HG03135 (cell line): ENCODE data around the gene NR1D2.
"Not testable (repeated sequence)": the region's sequence is repeated elsewhere in the genome, so short reads cannot be mapped to it uniquely, and the experiment has no call there.

Experiments
- ATAC-seq: cut with Tn5 transposase; IDR thresholded peaks from one replicate; pipeline ENCODE4 v1.9.1; 2021; ENCODE audit warnings: mild to moderate bottlenecking, moderate library complexity; ENCODE audit not compliant: unreplicated experiment

The NR1D2 gene

DNA sequence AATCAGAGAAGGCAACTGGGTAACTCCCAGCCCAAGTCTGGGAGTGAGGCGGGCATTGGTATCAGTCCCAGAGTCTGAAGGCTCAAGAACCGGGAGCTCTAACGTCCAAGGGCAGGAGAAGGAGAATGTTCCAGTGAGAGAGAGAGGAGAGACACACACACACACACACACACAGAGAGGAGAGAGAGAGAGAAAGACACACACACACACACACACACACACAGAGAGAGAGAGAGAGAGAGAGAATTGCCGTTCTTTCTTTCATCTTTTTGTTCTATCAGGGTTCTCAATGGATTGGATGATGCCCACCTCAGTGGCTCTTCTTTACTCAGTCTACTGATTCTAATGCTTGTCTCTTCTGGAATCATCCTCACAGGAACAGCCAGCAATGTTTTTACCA, 57.0 kb downstream of the NR1D2 start:
- no peak for ATAC-seq

DNA sequence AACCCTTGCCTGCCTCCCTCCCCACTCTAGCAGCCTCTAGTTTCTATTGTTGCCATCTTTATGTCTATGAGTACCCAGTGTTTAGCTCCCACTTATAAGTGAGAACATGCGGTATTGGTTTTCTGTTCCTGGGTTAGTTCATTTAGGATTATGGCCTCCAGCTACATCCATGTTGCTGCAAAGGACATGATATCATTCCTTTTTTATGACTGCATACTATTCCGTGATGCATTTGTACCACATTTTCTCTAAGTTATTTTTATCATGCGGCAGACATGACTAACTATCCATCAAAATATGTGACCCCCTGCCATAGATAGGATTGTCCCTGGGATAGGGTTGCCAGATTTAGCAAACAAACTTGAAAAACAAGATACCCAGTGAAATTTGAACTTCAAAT, 58.4 kb downstream of the NR1D2 start:
- ATAC-seq, result no peak

GRCh38 chr3:24004171-24004938, 59.3 kb downstream of the NR1D2 start:
- peak; percentile 75 for ATAC-seq

GRCh38 chr3:24005669-24006068, 60.6 kb downstream of the NR1D2 start:
- ATAC-seq, result no peak

DNA sequence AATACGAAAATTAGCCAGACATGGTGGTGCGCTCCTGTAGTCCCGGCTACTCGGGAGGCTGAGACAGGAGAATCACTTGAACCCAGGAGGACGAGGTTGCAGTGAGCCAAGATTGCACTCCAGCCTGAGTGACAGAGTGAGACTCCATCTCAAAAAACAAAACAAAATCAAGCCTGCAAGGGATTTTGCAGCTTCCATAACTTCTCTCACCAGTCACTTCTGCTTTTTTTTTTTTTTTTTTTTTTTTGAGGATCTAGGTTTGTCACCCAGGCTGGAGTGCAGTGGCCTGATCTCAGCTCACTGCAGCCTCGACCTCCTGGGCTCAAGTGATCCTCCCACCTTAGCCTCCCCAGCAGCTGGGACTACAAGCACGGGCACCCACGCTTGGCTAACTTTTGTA, 65.7 kb downstream of the NR1D2 start:
- ATAC-seq, result not testable (repeated sequence)

DNA sequence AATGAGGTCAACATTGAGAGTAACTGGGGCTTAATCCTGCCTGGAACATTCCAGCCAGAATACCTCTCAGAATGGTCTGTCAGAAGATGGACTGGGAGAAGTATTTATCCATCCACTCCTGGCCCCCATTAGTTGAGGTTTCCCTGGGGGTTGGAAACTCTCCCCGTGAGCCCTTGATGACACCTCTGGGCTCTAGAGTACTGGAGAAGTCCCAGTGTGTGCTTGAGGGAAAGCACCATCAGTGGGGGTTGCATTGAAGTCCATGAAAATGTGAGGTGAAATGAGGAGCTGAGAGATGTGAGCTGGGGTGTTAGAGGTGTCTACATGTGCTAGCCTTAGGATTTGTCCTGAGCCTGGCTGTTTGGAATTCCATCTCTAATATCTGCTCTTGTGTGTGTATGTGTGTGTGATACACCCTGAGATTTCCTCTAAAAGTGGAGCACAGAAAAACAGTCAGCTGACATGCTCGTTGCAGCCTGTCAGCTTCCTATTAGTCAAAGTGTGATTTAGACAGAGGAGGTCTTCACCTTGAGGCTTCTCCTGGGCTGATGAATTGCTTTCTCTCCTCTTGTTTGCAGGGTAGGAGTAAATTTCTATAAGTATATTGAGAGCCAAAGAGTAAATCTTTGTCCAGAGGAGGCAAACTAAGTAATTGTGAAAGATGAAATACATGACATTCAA, 67.6 kb downstream of the NR1D2 start:
- ATAC-seq, result no peak

DNA sequence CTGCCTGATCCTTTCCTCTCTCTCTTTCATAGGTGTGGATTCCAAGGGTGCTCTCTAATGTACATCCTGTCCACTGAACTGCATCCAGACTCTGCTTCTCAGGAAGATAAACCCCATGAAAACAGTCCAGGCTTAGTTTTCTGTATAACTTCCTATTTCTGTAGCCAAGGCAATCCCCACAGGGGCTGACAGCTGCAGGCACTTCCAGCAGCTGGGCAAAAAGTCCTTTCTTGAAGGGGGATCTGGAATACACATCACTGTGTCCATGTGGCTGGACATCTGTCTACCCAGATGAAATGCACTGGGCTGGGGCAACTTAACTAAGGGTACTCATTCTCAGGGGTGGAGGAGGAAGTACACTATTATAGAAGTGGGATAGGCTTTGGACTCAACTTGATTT, 72.2 kb downstream of the NR1D2 start:
- ATAC-seq, result no peak

DNA sequence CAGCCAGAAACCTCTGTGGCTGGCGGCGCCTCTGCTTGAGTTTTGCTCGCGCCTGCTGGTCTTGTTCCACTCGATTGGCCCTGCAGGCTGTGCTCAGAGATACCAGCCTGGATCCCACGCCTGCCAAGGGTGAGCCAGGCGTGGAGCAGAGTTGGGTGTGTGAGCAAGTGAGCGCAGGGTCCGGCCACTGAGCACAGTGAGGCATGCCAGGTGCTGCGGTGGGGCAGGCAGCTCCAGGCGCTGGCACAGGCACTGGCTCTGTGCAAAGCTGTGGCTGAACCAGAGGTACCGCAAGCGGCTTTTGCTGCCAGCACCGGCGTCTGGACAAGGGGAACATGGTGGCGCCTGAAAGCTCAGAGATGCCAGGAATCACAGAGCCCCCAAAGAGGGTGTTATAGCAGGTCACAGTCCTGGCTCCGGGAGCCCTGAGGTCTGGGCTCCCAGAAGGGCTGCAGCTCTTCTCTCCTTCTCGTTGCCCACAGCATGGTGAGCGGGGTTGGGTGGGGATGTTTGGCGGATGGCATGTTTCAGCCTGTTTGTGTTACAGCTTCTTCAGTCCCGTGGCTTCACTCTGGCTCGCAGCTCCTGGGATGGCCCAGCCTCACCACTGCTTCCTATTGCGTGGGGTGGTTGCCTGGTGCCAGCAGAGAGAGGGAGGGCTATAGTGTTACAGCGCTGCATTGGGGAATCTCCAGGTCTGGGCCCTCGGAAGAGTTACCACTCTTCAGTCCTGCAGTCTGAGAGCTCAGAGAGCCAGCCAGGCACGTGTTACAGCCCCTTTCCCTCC, 73.9 kb downstream of the NR1D2 start:
- ATAC-seq, result no peak

GRCh38 chr3:24019585-24019984, 74.5 kb downstream of the NR1D2 start:
- ATAC-seq, result no peak

- no peak for ATAC-seq
Measured at GRCh38 chr3:24020036-24020691, 75.1 kb downstream of the NR1D2 start.

DNA sequence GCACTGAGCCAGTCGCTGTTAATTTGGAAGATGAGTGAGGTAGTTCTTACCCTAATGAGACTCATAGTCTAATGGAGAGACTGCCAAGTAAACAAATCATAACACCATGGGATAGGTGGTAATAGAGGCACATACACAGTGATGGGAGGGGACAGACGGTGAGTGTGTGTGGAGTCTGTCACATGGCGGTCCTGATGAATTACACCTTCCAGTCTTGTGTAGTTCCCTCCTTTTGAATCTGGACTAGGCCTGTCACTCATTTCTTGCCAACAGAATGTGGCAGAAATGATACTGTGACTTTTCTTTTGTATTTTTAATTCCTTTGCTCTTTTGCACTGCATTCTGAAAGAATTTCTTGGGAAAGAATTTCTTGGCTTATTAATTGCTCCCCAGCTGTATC, 78.1 kb downstream of the NR1D2 start:
- ATAC-seq, result no peak

DNA sequence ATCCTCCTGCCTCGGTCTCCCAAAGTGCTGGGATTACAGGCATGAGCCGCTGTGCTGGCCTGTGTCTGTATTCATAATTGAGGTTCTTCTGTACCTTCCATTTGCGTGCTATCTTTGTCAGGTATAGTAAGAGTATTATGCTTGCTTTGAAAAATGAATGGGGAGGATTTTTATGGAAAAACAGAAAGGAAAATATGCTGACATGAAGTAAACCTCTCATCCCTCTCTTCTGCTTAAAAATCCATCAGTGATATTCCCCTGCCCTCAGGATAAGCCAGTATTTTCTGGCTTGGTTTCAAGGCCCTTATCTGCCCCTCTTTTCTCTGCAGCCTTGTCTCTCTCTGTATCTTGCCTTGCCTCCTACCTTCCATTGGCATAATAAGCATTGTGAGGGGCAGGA, 80.7 kb downstream of the NR1D2 start:
- ATAC-seq, result no peak

DNA sequence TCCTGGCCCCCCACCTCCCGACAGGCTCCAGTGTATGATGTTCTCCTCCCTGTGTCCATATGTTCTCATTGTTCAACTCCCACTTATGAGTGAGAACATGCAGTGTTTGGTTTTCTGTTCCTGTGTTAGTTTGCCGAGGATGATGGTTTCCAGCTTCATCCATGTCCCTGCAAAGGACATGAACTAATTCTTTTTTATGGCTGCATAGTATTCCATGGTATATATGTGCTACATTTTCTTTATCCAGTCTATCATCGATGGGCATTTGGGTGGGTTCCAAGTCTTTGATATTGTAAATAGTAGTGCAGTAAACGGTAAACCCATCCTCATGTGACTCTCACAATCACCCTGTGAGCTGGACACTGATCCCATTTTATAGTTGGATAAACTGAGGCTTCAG, 81.6 kb downstream of the NR1D2 start:
- not testable (repeated sequence) for ATAC-seq

- ATAC-seq, result no peak
Measured at GRCh38 chr3:24027946-24028345, 82.9 kb downstream of the NR1D2 start.
